Endothelial cell of umbilical vein (primary cell): Measurements from ENCODE around the gene C17orf113.

Experiments used
- EZH2 ChIP-seq: IDR thresholded peaks from 2 replicates; pipeline ENCODE4 v1.6.1; 2012; ENCODE audit warnings: borderline replicate concordance, low read depth, mild to moderate bottlenecking, moderate library complexity, low read length, inconsistent platforms; ENCODE audit not compliant: severe bottlenecking
- FOS ChIP-seq: IDR thresholded peaks from 2 replicates; pipeline ENCODE4 v1.6.1; 2011; ENCODE audit warnings: mild to moderate bottlenecking, low read length, moderate library complexity, borderline replicate concordance; ENCODE audit not compliant: insufficient read depth
- GATA2 ChIP-seq: IDR thresholded peaks from 2 replicates; pipeline ENCODE4 v1.7.0; 2011; ENCODE audit warnings: low read depth, mild to moderate bottlenecking, moderate library complexity, mixed read lengths, low read length; ENCODE audit not compliant: insufficient read length, insufficient read depth
- JUN ChIP-seq: IDR thresholded peaks from 2 replicates; pipeline ENCODE4 v1.6.1; 2011; ENCODE audit warnings: borderline replicate concordance, low read depth; ENCODE audit not compliant: insufficient read length, insufficient read depth
- MYC ChIP-seq: IDR thresholded peaks from one replicate; pipeline ENCODE4 v1.6.1; 2011; ENCODE audit warnings: mild to moderate bottlenecking, low read depth, low read length
- POLR2A ChIP-seq: IDR thresholded peaks from 2 replicates; pipeline ENCODE4 v1.6.1; 2012; ENCODE audit warnings: low read depth, mild to moderate bottlenecking, control low read depth, low read length
- POLR2AphosphoS5 ChIP-seq: IDR thresholded peaks from 2 replicates; pipeline ENCODE4 v1.6.1; 2012; ENCODE audit warnings: low read depth, mild to moderate bottlenecking, control low read depth, low read length, moderate library complexity; ENCODE audit not compliant: insufficient read depth
- TF ChIP-seq, protein P1 (sequence below), 2 donors: IDR thresholded peaks; 1 replicate in 1 of 2; 2 replicates in 1 of 2; pipeline ENCODE4 v1.5.1; 2011; ENCODE audit warnings: low read length in 2 of 2, mild to moderate bottlenecking in 2 of 2, moderate library complexity in 2 of 2, control low read depth in 1 of 2, inconsistent platforms in 1 of 2, low read depth in 1 of 2; ENCODE audit not compliant: insufficient read depth in 1 of 2; ENCODE audit errors: extremely low read depth in 1 of 2
- TF ChIP-seq, protein P2 (sequence below): IDR thresholded peaks from 2 replicates; pipeline ENCODE4 v1.6.1; 2011; ENCODE audit not compliant: insufficient read depth, insufficient read length

DNA sequence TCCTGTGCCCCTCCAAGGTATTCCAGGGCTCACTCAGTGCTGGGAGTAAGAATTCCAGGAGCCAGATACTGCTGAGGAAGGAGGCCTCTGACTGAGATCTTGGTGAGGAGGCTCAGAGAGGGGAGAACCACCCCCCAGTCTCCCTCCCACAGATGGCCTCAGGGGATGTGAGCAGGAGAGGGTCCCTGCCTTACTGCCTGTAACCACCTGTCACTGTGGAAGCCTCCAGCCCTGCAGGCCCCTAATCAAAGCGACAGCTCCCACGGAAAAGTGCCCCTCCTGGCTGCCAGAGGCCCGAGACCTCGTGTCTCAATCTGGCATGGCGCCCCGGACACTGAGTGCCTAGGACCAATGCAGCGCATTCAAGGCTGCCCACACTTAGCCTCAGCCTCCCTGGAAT, 7.7 kb upstream of the C17orf113 start:
- TF ChIP-seq, protein P1, sequence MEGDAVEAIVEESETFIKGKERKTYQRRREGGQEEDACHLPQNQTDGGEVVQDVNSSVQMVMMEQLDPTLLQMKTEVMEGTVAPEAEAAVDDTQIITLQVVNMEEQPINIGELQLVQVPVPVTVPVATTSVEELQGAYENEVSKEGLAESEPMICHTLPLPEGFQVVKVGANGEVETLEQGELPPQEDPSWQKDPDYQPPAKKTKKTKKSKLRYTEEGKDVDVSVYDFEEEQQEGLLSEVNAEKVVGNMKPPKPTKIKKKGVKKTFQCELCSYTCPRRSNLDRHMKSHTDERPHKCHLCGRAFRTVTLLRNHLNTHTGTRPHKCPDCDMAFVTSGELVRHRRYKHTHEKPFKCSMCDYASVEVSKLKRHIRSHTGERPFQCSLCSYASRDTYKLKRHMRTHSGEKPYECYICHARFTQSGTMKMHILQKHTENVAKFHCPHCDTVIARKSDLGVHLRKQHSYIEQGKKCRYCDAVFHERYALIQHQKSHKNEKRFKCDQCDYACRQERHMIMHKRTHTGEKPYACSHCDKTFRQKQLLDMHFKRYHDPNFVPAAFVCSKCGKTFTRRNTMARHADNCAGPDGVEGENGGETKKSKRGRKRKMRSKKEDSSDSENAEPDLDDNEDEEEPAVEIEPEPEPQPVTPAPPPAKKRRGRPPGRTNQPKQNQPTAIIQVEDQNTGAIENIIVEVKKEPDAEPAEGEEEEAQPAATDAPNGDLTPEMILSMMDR (IDR thresholded peaks at IDR 0.05; ENCODE audit: extremely low read depth in 1 of 2, insufficient read depth in 1 of 2, low read depth in 1 of 2, low read length in 2 of 2), result no peak
- TF ChIP-seq JUN (no peak), POLR2A (no peak), MYC (no peak), POLR2AphosphoS5 (no peak), FOS (no peak), EZH2 (no peak), GATA2 (no peak)
- TF ChIP-seq, protein P2, sequence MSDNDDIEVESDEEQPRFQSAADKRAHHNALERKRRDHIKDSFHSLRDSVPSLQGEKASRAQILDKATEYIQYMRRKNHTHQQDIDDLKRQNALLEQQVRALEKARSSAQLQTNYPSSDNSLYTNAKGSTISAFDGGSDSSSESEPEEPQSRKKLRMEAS, result no peak
